Bronchial epithelial cell (primary cell): Measurements from ENCODE around the gene IFIT1B. TPM values are rescaled to one million over a fixed set of nuclear protein-coding genes. Genes with fewer than 3 reads are reported as not detected.
A peak's percentile ranks its signal among the peaks of the same experiment; 100 is the strongest.
"Not testable (repeated sequence)": the region's sequence is repeated elsewhere in the genome, so short reads cannot be mapped to it uniquely, and the experiment has no call there.

Source experiments
- DNase-seq: peaks from one replicate; pipeline ENCODE4 v3.0.0-alpha.2; 2010; ENCODE audit warnings: low read depth
- FAIRE-seq: peaks from 2 replicates; lab custom pipeline; 2011; peaks lifted over from hg19 to GRCh38; lab: Jason Lieb, UNC
- H3K27me3 ChIP-seq: 2 replicates; pipeline ENCODE4 v1.5.1; 2011; ENCODE audit warnings: low read length; ENCODE audit not compliant: control insufficient read depth, insufficient read depth
- H3K36me3 ChIP-seq: 2 replicates; pipeline ENCODE4 v1.5.1; 2011; ENCODE audit warnings: low read length; ENCODE audit not compliant: control insufficient read depth, insufficient read depth
- H3K4me3 ChIP-seq: 2 replicates; pipeline ENCODE4 v1.5.1; 2011; ENCODE audit warnings: mild to moderate bottlenecking, low read depth, low read length, control low read depth
- CTCF ChIP-seq: IDR thresholded peaks from 2 replicates; pipeline ENCODE4 v1.5.1; 2011; ENCODE audit warnings: mild to moderate bottlenecking, moderate library complexity, low read length, control low read depth, inconsistent platforms; ENCODE audit not compliant: insufficient read depth, severe bottlenecking
- total RNA-seq: library from RNA; depleted of rRNA; stranded (reverse); fragments of >200 nt; gene quantifications from 2 replicates; pipeline ENCODE4 v1.2.1, GENCODE V29; 2014

The IFIT1B gene
- total RNA-seq, 1 donor from 2014 or later: not detected

GRCh38 chr10:89347701-89348457, 30.0 kb upstream of the IFIT1B start:
- Histone ChIP-seq H3K4me3 (no peak overlapping the region), H3K36me3 (no peaks in the 10 kb centered on the region), H3K27me3 (no peaks in the 10 kb centered on the region)
- FAIRE-seq: no peak
- DNase-seq: no peak
- TF ChIP-seq CTCF: no peak

GRCh38 chr10:89348481-89348880, 29.4 kb upstream of the IFIT1B start:
- DNase-seq (no peak), FAIRE-seq (no peak)
- TF ChIP-seq CTCF: no peak
- no peak overlapping the region for H3K4me3 ChIP-seq
- no peaks in the 10 kb centered on the region for H3K27me3 ChIP-seq
- H3K36me3 ChIP-seq: no peaks in the 10 kb centered on the region

- no peak for DNase-seq
- TF ChIP-seq CTCF: no peak
- FAIRE-seq: no peak
- Histone ChIP-seq H3K27me3 (no peaks in the 10 kb centered on the region), H3K36me3 (no peaks in the 10 kb centered on the region), H3K4me3 (no peak overlapping the region)
Measured at GRCh38 chr10:89348975-89349374, 28.9 kb upstream of the IFIT1B start.

DNA sequence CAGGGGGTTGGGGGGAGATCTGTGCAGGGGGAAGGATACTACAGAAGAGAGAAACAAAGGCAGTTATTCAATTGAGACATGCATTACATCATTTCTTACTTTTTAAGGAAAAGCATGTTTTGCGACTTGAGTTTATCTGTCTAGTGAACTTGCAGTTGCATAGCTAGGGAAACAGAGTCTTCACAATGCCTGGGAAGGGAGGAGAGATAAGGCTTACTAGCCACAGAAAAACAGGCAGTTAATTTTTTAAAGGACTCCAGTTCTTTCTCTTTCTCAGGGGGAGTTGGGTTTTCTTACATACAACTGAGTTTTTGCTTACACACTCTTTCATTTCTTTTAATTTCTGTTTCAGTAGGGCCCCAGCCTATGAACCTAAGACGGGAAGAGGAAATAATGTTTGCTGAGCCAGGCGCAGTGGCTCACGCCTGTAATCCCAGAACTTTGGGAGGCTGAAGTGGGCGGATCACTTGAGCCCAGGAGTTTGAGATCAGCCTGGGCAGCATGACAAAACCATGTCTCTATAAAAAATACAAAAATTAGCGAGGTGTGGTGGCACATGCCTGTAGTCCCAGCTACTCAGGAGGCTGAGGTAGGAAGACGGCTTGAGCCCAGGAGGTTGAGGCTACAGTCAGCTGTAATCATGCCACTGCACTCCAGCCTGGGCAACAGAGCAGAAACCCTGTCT, 27.1 kb upstream of the IFIT1B start:
- not testable (repeated sequence) for FAIRE-seq, H3K27me3 ChIP-seq, H3K36me3 ChIP-seq, H3K4me3 ChIP-seq
- DNase-seq: peak; percentile 35

- no peak for FAIRE-seq
- no peak for TF ChIP-seq CTCF
- no peaks in the 10 kb centered on the region for H3K36me3 ChIP-seq
- no peak overlapping the region for H3K4me3 ChIP-seq
- peak; percentile 40 for DNase-seq
- H3K27me3 ChIP-seq: no peaks in the 10 kb centered on the region
Measured at GRCh38 chr10:89351412-89351779, 26.5 kb upstream of the IFIT1B start.

DNA sequence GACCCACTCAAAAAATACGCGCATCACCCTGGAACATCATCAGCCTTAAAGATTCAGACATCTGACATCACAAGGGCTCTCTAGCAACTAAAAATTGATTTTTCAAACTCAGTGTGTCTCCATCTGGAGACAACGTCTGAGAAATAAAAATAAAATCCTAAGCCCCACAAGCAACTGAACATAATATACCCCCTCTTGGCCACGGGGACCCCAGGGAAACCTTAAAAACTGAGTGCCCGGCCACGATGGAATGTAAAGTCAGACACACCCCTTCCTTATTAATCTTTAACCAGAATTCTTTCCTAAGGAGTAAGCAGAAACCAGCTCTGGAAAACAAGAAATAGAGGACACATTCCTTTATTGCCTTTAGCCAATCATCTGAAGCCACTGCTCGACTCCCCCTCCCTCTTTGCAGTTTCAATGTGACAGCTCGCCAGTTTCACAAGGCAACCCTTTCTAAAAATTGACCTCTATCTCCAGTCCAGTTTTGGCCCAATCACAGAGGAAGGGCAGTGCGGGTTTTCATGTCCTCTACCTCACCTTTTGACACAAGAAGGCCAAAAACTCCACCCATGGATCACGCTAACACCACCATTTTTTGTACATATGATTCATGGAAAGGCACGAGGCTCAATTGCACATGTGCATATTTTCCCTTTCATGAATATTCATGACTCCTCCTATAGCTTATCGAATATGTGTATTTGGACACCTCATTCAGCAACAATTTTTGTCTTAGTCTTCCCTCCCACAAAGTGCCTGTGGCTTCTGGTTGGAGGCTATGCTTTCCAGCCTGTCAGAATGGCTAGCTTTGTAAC, 25.9 kb upstream of the IFIT1B start:
- no peaks in the 10 kb centered on the region for H3K27me3 ChIP-seq
- FAIRE-seq (peak; percentile 50), DNase-seq (peak; percentile 94)
- H3K36me3 ChIP-seq: no peaks in the 10 kb centered on the region
- TF ChIP-seq CTCF: no peak
- H3K4me3 ChIP-seq: no peak overlapping the region
